HG02870 (cell line): ENCODE data around the gene CENPV.

Source experiments
- ATAC-seq: cut with Tn5 transposase; IDR thresholded peaks from one replicate; pipeline ENCODE4 v1.9.1; 2021; ENCODE audit warnings: mild to moderate bottlenecking, moderate library complexity; ENCODE audit not compliant: unreplicated experiment

The CENPV gene

GRCh38 chr17:16363749-16364536, 10.7 kb upstream of the CENPV start:
- no peak for ATAC-seq

GRCh38 chr17:16361874-16362273, 8.6 kb upstream of the CENPV start:
- peak; percentile 47 for ATAC-seq

GRCh38 chr17:16358394-16358793, 5.1 kb upstream of the CENPV start:
- no peak for ATAC-seq

GRCh38 chr17:16354585-16354984, 1.3 kb upstream of the CENPV start:
- ATAC-seq, result no peak

GRCh38 chr17:16352667-16353316, 477 bp downstream of the CENPV start:
- peak; percentile 39 for ATAC-seq

- ATAC-seq, result no peak
Observed at GRCh38 chr17:16352303-16352666, 984 bp downstream of the CENPV start.

GRCh38 chr17:16351831-16352230, 1.4 kb downstream of the CENPV start:
- ATAC-seq, result no peak

- ATAC-seq, result no peak
Observed at GRCh38 chr17:16349431-16349830, 3.8 kb downstream of the CENPV start.

GRCh38 chr17:16348586-16348985, 4.7 kb downstream of the CENPV start:
- ATAC-seq, result no peak

- ATAC-seq, result no peak
Observed at GRCh38 chr17:16346721-16347271, 6.5 kb downstream of the CENPV start.

GRCh38 chr17:16345565-16345964, 7.7 kb downstream of the CENPV start:
- no peak for ATAC-seq

- ATAC-seq, result no peak
Observed at GRCh38 chr17:16343569-16343968, 9.7 kb downstream of the CENPV start.

GRCh38 chr17:16342979-16343378, 10.3 kb downstream of the CENPV start:
- no peak for ATAC-seq

- ATAC-seq, result no peak
Observed at GRCh38 chr17:16339959-16340358, 13.3 kb downstream of the CENPV start.

GRCh38 chr17:16339402-16339801, 13.9 kb downstream of the CENPV start:
- ATAC-seq, result no peak

GRCh38 chr17:16338391-16338790, 14.9 kb downstream of the CENPV start:
- ATAC-seq, result no peak

- no peak for ATAC-seq
Observed at GRCh38 chr17:16329519-16330271, 23.6 kb downstream of the CENPV start.

GRCh38 chr17:16328997-16329396, 24.3 kb downstream of the CENPV start:
- ATAC-seq, result no peak

GRCh38 chr17:16327018-16327417, 26.3 kb downstream of the CENPV start:
- no peak for ATAC-seq

- no peak for ATAC-seq
Observed at GRCh38 chr17:16325964-16326363, 27.3 kb downstream of the CENPV start.

GRCh38 chr17:16322636-16323035, 30.6 kb downstream of the CENPV start:
- ATAC-seq, result no peak

GRCh38 chr17:16319969-16320368, 33.3 kb downstream of the CENPV start:
- ATAC-seq, result no peak
